Panc1 (cell line): ENCODE results near the gene FAM50A. TPM values are rescaled to one million over a fixed set of nuclear protein-coding genes. Genes with fewer than 3 reads are reported as not detected.

Experiments
- ATAC-seq: fragments of 200-7000 bp; cut with Tn5 transposase; 2 replicates; pipeline ENCODE4 v1.9.1; 2020; ENCODE audit warnings: mild to moderate bottlenecking, moderate library complexity
- BruUV-seq: library from RNA; stranded (reverse); fragments of 400-500 nt; replicated peaks from 2 replicates; lab custom pipeline; 2021; lab: Mats Ljungman, UMichigan
- CTCF ChIA-PET: fragments of 300-600 bp; sonication (Branson Sonifier 250); formaldehyde crosslinking; loops from one replicate; lab custom pipeline; 2022; ENCODE audit warnings: antibody characterized with exemption; lab: Charles Lee
- POLR2A ChIA-PET: fragments of 300-600 bp; sonication (Branson Sonifier 250); formaldehyde crosslinking; loops from one replicate; lab custom pipeline; 2022; ENCODE audit warnings: antibody characterized with exemption; lab: Charles Lee
- DNase-seq: peaks from one replicate; pipeline ENCODE4 v3.0.0-alpha.2; 2010; ENCODE audit warnings: low read depth, low spot score
- H3K27ac ChIP-seq: 2 replicates; pipeline ENCODE4 v1.5.1; 2011; ENCODE audit warnings: mild to moderate bottlenecking, low read length, inconsistent platforms
- H3K27me3 ChIP-seq: fragments of 200-500 bp; sonication (Bioruptor generic); 2 replicates; pipeline ENCODE4 v1.6.0; 2014; ENCODE audit warnings: low read length, inconsistent platforms; ENCODE audit not compliant: control insufficient read depth, insufficient read depth
- H3K36me3 ChIP-seq: fragments of 200-500 bp; sonication (Bioruptor generic); 2 replicates; pipeline ENCODE4 v1.5.1; 2014; ENCODE audit warnings: inconsistent platforms, mild to moderate bottlenecking, low read length, moderate library complexity; ENCODE audit not compliant: control insufficient read depth, insufficient read depth
- H3K4me1 ChIP-seq: 2 replicates; pipeline ENCODE4 v1.5.1; 2011; ENCODE audit warnings: inconsistent platforms, mild to moderate bottlenecking, low read length, moderate library complexity; ENCODE audit not compliant: control insufficient read depth, insufficient read depth
- H3K4me3 ChIP-seq, 2 experiments: 2 replicates each; pipeline ENCODE4 v1.5.1; 2011 to 2012; ENCODE audit warnings: low read depth in 2 of 2, low read length in 2 of 2, mild to moderate bottlenecking in 2 of 2, inconsistent platforms in 1 of 2, moderate library complexity in 1 of 2
- H3K9me3 ChIP-seq: fragments of 200-500 bp; sonication (Bioruptor generic); 2 replicates; pipeline ENCODE4 v1.5.1; 2014; ENCODE audit warnings: low read depth, mild to moderate bottlenecking, inconsistent platforms, low read length, moderate library complexity; ENCODE audit not compliant: control insufficient read depth, insufficient read depth
- POLR2AphosphoS5 ChIP-seq: IDR thresholded peaks from 2 replicates; pipeline ENCODE4 v1.6.1; 2012; ENCODE audit warnings: mild to moderate bottlenecking, low read depth, low read length, moderate library complexity
- SIN3A ChIP-seq: IDR thresholded peaks from 2 replicates; pipeline ENCODE4 v1.6.1; 2012; ENCODE audit warnings: low read depth, mild to moderate bottlenecking, low read length, moderate library complexity, borderline replicate concordance; ENCODE audit not compliant: insufficient read depth
- TCF7L2 ChIP-seq: IDR thresholded peaks from 2 replicates; pipeline ENCODE4 v1.6.1; 2011; ENCODE audit warnings: mild to moderate bottlenecking, low read depth, low read length, inconsistent platforms
- in situ Hi-C: cut with HindIII; loops from 2 replicates; pipeline ENCODE4 v1.10.0; 2016; ENCODE audit warnings: low sequenced_read_pairs, low pct_unique_long_range_greater_than_20kb
- intact Hi-C: fragments of 100-400 bp; cut with micrococcal nuclease; formaldehyde crosslinking; loops from one replicate; pipeline ENCODE4 v1.10.0; 2022; ENCODE audit not compliant: unreplicated experiment
- total RNA-seq: library from RNA; stranded (reverse); gene quantifications from one replicate; pipeline ENCODE4 v1.2.1, GENCODE V29; 2021; ENCODE audit not compliant: unreplicated experiment
- TF ChIP-seq, protein P1 (sequence below): fragments of 450-650 bp; IDR thresholded peaks from 2 replicates; pipeline ENCODE4 v1.5.1; 2017; ENCODE audit warnings: mild to moderate bottlenecking
- TF ChIP-seq, protein P2 (sequence below), 2 experiments: IDR thresholded peaks; 2 replicates each; pipeline ENCODE4 v1.6.1; 2011 to 2012; ENCODE audit warnings: low read depth in 2 of 2, control low read depth in 1 of 2, low read length in 1 of 2, mild to moderate bottlenecking in 1 of 2, moderate library complexity in 1 of 2; ENCODE audit not compliant: insufficient read depth in 1 of 2

Gene FAM50A
- total RNA-seq, 1 experiment from 2014 or later: 225 TPM

DNA sequence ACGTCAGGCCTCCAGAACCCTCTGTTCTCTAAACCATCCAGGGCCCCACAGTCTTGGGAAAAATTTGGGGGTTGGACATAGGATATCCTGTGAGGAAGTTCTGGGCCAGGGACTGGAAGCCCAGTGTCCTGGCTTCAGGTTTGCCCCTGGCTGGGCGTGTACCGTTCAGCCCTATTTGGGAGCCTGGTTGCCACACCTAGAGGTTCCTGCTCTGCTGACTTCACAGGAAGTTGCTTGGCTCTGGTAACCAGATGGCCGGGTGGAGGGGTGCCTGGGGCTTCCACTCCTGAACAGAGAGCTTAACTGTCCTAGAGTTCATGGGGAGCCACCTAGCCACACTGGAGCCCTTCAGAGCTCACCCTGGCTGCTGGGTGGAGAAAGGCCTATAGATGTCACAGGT, 31.5 kb upstream of the FAM50A start:
- TF ChIP-seq, protein P1, sequence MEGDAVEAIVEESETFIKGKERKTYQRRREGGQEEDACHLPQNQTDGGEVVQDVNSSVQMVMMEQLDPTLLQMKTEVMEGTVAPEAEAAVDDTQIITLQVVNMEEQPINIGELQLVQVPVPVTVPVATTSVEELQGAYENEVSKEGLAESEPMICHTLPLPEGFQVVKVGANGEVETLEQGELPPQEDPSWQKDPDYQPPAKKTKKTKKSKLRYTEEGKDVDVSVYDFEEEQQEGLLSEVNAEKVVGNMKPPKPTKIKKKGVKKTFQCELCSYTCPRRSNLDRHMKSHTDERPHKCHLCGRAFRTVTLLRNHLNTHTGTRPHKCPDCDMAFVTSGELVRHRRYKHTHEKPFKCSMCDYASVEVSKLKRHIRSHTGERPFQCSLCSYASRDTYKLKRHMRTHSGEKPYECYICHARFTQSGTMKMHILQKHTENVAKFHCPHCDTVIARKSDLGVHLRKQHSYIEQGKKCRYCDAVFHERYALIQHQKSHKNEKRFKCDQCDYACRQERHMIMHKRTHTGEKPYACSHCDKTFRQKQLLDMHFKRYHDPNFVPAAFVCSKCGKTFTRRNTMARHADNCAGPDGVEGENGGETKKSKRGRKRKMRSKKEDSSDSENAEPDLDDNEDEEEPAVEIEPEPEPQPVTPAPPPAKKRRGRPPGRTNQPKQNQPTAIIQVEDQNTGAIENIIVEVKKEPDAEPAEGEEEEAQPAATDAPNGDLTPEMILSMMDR: no peak
- no peak for TF ChIP-seq TCF7L2
- ChIA-PET POLR2A (no interaction called here), CTCF (interaction anchor here (1.0 kb wide), 1 partner anchor 48 kb away, joined by 4 read pairs; no protein-coding TSS in a partner anchor)
- DNase-seq: no peak
- Histone ChIP-seq H3K9me3 (no peaks in the 10 kb centered on the region), H3K36me3 (no peaks in the 10 kb centered on the region), H3K27me3 (no peaks in the 10 kb centered on the region), H3K4me1 (peaks cover 27% of the 10 kb centered on the region), H3K4me3 (peak overlapping the region; percentile 79 to 80), H3K27ac (peak overlapping the region; percentile 95)
- no peak for ATAC-seq
- in situ Hi-C loops: no loop called here
- intact Hi-C loops: no loop called here
- BruUV-seq: no TSS peak

GRCh38 chrX:154413142-154413541, 30.8 kb upstream of the FAM50A start:
- Histone ChIP-seq H3K9me3 (no peaks in the 10 kb centered on the region), H3K27ac (no peak overlapping the region), H3K36me3 (no peaks in the 10 kb centered on the region), H3K4me1 (peaks cover 26% of the 10 kb centered on the region), H3K27me3 (no peaks in the 10 kb centered on the region), H3K4me3 (no peak overlapping the region)
- ATAC-seq (no peak), DNase-seq (no peak)
- intact Hi-C loops: no loop called here
- in situ Hi-C loops: no loop called here
- CTCF ChIA-PET: no interaction called here
- BruUV-seq: no TSS peak
- POLR2A ChIA-PET: no interaction called here
- TF ChIP-seq, protein P1: no peak
- TF ChIP-seq TCF7L2 (no peak), SIN3A (no peak), POLR2AphosphoS5 (no peak)
- TF ChIP-seq, protein P2, sequence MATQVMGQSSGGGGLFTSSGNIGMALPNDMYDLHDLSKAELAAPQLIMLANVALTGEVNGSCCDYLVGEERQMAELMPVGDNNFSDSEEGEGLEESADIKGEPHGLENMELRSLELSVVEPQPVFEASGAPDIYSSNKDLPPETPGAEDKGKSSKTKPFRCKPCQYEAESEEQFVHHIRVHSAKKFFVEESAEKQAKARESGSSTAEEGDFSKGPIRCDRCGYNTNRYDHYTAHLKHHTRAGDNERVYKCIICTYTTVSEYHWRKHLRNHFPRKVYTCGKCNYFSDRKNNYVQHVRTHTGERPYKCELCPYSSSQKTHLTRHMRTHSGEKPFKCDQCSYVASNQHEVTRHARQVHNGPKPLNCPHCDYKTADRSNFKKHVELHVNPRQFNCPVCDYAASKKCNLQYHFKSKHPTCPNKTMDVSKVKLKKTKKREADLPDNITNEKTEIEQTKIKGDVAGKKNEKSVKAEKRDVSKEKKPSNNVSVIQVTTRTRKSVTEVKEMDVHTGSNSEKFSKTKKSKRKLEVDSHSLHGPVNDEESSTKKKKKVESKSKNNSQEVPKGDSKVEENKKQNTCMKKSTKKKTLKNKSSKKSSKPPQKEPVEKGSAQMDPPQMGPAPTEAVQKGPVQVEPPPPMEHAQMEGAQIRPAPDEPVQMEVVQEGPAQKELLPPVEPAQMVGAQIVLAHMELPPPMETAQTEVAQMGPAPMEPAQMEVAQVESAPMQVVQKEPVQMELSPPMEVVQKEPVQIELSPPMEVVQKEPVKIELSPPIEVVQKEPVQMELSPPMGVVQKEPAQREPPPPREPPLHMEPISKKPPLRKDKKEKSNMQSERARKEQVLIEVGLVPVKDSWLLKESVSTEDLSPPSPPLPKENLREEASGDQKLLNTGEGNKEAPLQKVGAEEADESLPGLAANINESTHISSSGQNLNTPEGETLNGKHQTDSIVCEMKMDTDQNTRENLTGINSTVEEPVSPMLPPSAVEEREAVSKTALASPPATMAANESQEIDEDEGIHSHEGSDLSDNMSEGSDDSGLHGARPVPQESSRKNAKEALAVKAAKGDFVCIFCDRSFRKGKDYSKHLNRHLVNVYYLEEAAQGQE (IDR thresholded peaks at IDR 0.05; ENCODE audit: insufficient read depth in 1 of 2, low read depth in 2 of 2, low read length in 1 of 2): no peak
